Fibroblast of lung (primary cell): ENCODE measurements around the gene TTI1.

Source experiments
- EZH2 ChIP-seq: IDR thresholded peaks from 2 replicates; pipeline ENCODE4 v1.5.1; 2012; ENCODE audit warnings: low read length, control low read depth, mild to moderate bottlenecking; ENCODE audit errors: missing control alignments
- TF ChIP-seq, protein P1 (sequence below), 2 donors: IDR thresholded peaks in 1 of 2; conservative IDR thresholded peaks in 1 of 2; 1 replicate in 1 of 2; 2 replicates in 1 of 2; pipeline ENCODE4 v1.5.1; 2011 to 2012; ENCODE audit warnings: low read length in 2 of 2, control low read depth in 1 of 2, inconsistent platforms in 1 of 2, low read depth in 1 of 2, mild to moderate bottlenecking in 1 of 2

DNA sequence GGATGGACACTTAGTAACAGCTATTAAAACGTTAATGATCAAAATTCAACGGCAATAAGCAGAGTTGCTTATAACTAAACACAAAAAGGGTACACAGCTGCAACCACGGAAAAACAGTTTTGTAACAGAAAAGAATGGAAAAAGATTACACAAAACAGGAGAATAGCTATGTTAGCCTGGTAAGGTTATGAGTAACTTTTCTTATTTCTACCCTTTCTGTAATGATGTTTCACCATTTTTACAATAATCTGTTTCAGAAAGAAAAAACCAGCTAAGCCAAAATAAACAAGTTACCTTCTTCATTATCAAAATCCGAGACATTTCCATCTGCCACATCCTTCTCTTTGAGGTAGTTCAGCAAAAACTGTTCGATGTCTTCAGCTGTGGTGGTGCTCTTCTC lies 27.4 kb downstream of the TTI1 start:
- no peak for TF ChIP-seq EZH2
- TF ChIP-seq, protein P1, sequence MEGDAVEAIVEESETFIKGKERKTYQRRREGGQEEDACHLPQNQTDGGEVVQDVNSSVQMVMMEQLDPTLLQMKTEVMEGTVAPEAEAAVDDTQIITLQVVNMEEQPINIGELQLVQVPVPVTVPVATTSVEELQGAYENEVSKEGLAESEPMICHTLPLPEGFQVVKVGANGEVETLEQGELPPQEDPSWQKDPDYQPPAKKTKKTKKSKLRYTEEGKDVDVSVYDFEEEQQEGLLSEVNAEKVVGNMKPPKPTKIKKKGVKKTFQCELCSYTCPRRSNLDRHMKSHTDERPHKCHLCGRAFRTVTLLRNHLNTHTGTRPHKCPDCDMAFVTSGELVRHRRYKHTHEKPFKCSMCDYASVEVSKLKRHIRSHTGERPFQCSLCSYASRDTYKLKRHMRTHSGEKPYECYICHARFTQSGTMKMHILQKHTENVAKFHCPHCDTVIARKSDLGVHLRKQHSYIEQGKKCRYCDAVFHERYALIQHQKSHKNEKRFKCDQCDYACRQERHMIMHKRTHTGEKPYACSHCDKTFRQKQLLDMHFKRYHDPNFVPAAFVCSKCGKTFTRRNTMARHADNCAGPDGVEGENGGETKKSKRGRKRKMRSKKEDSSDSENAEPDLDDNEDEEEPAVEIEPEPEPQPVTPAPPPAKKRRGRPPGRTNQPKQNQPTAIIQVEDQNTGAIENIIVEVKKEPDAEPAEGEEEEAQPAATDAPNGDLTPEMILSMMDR (conservative IDR thresholded peaks at IDR 0.05 in 1 of 2, IDR thresholded peaks at IDR 0.05 in 1 of 2; ENCODE audit: low read depth in 1 of 2, low read length in 2 of 2), result no peak
